GM10847 (cell line): ENCODE measurements around the gene SLC14A1.

ENCODE experiments used
- POLR2A ChIP-seq: IDR thresholded peaks from 2 replicates; pipeline ENCODE4 v1.6.1; 2011; ENCODE audit not compliant: insufficient read length; ENCODE audit errors: extremely low read depth

The SLC14A1 gene

DNA sequence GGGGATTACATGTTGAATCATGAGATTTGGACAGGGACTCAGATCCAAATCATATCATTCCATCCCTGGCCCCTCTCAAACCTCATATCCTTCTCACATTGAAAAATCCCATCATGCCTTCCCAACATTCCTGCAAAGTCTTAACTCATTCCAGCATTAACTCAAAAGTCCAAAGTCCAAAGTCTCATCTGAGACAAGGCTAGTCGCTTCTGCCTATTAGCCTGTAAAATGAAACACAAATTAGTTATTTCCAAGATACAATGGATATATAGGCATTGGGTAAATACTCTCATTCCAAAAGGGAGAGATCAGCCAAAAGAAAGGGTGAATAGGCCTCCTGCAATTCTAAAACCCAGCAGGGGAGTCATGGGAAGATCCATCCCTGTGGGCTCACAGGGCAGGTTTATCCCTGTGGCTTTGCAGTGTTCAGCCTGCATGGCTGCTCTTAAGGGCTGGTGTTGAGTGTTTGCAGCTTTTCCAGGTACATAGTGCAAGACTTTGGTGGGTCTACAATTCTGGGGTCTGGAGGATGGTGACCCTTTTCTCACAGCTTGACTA lies 21.2 kb upstream of the SLC14A1 start:
- no peak for TF ChIP-seq POLR2A

- no peak for TF ChIP-seq POLR2A
Observed at GRCh38 chr18:45708831-45709230, 15.2 kb upstream of the SLC14A1 start.

- no peak for TF ChIP-seq POLR2A
Observed at GRCh38 chr18:45712061-45712460, 11.9 kb upstream of the SLC14A1 start.

GRCh38 chr18:45713239-45713638 lies 10.7 kb upstream of the SLC14A1 start:
- TF ChIP-seq POLR2A: no peak

DNA sequence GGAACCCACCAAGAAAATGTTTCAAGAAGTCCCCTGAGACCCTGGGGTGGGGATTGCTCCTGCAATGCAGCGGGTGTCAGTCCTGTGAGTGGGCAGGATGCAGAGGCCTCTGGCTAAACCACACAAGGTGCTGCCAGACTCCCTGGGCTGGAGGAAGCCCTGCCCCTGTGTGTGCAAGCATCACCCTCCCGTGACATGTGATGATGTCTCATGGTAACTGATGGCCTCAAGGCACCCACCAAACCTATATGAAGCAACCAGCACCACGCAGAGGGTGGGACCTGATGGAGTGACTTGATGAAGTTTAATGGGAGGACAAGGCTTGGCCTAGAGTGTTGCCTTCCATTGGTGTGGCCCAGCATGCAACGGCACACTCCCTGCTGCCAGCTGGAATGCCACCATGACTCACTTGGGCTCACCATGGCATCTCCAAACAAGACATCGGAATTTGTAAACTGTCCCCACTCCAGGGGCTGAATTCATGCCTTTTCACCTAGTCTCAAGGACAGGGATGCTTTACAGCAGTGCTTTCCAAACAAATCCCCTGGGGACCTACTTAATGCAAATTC lies 8.7 kb upstream of the SLC14A1 start:
- TF ChIP-seq POLR2A: no peak

- no peak for TF ChIP-seq POLR2A
Observed at GRCh38 chr18:45719106-45719505, 4.9 kb upstream of the SLC14A1 start.

DNA sequence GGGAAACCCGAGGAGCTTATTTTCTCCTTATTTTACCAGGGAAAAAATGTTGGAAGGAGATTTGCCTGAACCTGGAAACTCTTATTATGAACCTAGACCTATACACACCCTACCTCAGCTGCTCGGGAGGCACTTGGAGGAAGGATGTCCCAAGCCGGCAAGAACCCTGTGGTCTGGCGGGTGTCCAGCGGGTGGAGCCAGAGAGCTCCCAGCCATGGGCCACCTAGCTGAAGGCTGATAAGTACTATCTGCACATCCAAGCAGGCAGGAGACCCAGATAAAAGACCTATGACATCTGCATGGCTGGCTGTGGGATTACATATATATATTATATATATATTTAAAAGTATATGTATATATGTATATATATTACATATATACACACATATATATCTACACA lies 1.1 kb upstream of the SLC14A1 start:
- no peak for TF ChIP-seq POLR2A

DNA sequence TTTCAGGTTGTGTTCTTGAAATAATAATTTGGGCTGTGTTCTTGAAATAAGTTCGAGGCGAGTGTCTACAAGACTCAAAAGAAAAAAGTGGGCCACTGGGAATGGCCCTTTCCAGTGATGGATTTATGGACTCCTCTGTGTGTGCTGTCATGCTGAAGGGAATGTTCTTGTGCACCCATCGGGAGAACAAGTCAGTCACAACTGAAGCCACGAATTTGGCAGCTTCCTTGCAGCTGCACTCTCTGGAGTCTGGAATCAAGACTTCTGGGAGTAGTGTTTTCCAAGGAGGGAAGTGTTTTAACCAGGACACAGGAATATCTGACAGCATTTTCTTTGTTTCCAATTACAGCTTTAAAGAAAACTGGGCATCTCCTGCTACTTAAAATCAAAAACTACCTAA lies 620 bp downstream of the SLC14A1 start:
- TF ChIP-seq POLR2A: no peak

DNA sequence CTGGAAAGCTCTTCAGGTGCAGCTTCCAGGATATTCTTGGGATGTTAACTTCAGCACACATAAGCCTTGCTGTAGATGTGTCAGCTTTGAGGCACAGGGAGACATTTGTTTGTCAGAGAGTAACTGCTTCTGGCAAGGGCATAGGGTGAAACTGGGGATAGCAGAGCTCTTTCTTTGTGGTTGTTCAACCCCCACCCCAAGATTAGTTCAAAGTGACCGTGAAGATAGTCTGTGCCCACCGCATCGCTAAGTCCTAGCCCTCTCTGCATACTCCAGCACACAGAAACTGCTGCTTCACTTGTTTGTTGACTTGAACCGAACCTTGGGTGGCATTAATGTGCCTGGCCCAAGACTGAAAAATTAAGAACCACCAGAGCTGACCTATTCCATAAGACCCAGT lies 1.4 kb downstream of the SLC14A1 start:
- no peak for TF ChIP-seq POLR2A

DNA sequence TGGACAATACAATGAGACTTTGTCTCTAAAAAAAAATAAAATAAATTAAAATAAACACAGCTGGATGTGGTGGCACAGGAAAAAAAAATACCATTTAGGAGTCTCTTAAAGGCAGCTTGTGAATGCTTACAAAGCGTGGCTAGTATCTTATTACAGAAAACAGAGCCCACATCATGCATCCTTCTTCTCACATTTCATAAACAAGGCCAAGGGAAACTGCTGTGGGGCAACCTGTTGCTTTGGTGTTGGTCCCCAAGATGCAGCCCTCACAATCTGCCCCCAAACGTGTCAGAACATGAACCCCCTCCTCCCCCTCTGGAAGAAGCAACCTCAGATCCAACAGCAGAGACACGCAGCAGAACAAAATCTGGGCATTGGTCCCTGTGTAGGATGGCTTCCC lies 2.6 kb downstream of the SLC14A1 start:
- no peak for TF ChIP-seq POLR2A

DNA sequence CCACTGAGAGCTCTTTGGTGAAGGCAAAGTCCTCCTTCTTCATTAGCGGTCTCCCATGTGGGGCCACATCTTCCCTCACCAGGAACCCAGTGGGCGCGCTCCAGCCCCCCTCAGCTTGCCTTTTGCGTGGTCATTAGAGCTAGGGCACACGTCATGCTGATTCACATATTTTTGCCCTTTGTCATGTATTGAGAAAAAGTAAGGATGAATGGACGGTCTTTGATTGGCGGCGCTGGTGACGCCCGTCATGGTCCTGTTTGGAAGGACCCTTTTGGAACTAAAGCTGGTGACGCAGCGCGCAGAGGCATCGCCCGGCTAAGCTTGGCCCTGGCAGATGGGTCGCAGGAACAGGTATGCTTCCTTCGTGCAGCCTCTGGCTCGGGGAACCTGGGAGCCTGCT lies 3.1 kb downstream of the SLC14A1 start:
- TF ChIP-seq POLR2A: no peak

DNA sequence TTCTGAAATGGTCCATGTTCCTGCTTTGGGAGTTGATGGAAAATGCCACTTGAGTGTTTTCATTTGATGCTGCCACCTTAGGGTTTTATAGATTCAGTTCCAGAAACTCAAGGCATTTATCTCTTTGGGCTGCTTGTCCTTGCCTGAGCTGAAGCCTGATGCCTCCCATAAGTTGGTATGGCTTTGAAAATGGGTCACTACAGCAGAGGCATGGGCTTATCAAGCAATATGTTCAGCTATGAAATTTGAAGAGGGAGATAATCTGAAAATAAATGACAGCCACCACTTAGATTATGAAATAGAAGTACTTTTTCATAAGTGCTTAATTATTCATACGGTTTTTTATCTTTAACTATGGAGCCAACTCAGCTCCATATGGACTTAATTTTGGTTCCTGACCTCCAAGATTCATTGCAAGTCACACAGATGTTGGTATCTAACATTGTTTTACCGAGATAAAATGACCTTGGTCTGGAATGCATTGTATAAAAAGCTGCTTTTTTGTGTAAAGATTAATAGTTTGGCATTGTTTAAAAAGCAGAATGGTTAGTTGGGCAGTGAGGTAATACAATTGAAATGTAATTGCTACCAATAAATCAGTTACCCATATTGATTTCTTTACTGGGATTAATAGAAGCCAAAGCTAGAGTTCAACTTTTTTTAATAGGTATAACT lies 4.5 kb downstream of the SLC14A1 start:
- no peak for TF ChIP-seq POLR2A

- no peak for TF ChIP-seq POLR2A
Observed at GRCh38 chr18:45730832-45731575, 7.0 kb downstream of the SLC14A1 start.

DNA sequence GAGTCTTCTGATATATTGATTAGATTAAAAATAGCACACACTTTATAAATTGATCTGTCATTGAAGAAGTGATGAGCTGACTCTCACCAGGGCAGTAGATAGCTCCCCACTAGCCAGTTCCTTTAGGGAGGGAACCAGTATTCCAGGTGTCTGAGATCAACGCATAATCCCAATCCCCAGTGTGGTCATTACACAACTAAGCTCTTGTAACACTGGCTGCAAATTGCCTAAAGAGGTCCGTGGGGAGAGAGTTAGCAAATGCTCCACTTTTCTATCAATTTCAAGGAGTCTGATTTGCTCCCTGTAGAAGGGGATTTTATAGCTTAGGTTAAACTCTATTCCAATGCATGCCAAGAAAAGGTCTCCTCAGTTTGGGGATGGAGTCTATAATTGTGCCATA lies 7.7 kb downstream of the SLC14A1 start:
- no peak for TF ChIP-seq POLR2A

GRCh38 chr18:45733535-45733934 lies 9.6 kb downstream of the SLC14A1 start:
- TF ChIP-seq POLR2A: no peak

GRCh38 chr18:45734505-45734904 lies 10.5 kb downstream of the SLC14A1 start:
- TF ChIP-seq POLR2A: no peak
